ENCODE data around the gene SMG6.

The SMG6 gene

DNA sequence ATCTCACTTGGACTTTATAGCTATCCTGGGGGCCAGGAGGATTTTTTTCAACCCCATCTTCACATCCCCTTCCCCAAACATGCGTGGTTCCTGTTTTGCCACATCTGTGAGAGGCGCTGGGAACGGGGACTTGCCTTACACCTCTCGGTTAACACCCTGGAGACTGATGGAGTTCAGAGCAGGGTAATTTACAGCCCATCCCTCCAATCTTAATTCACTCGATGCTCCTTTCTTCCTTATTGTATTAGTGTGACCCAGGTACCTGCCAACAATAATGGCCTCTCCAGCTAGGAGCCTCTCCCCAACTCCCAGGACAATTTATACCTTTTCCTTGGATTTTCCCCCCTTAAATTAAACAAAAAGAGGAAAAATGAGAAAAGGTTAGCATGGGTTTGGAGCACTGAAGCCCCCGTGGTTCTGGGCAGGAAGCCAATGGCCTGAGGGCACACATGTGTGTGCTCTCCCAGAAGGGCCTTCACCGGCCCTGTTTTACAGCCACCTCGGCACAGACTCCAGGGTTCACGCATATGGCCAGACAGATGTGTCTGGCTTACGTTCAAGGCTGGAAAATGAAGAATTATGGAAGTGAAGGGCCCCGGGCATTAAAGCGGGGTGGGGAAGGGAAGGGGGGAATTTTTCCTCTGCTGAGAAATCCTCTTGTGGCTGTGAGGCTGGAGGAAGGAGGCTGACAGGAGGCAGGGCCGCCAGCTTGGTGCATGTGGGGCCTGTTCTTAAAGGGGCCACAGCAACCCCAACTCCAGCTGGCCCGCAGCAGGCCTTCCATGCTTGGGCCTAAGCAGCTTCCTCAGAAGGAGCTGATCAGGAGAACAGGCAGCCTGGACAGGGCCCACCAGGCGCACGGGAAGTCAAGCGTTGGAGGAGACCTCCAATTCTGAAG, 227.2 kb downstream of the SMG6 start:
- DNase-seq (ENCODE audit: low spot score) = no peak

GRCh38 chr17:2075336-2076086, 228.1 kb downstream of the SMG6 start:
- DNase-seq (ENCODE audit: low spot score) = no peak

DNA sequence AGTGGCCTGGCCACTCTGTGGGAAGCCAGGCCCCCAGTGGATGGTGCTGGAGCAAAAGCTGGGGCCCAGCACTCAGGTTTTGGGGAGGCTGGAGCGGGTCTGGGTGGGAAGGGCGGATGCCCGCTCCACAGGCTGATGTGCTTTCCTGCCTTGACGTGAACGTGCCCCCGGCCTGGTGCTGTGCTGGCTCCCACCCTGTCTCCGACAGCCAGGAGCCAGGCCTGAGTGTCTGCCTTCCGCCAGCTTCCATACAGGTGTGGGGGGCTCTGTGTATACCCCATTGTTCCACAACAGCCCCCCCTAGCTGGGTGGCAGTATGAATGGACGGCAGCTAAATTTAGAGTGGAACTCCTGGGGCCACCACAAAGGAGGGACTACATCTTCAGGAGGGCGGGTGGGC, 228.7 kb downstream of the SMG6 start:
- DNase-seq (ENCODE audit: low spot score) = no peak

DNA sequence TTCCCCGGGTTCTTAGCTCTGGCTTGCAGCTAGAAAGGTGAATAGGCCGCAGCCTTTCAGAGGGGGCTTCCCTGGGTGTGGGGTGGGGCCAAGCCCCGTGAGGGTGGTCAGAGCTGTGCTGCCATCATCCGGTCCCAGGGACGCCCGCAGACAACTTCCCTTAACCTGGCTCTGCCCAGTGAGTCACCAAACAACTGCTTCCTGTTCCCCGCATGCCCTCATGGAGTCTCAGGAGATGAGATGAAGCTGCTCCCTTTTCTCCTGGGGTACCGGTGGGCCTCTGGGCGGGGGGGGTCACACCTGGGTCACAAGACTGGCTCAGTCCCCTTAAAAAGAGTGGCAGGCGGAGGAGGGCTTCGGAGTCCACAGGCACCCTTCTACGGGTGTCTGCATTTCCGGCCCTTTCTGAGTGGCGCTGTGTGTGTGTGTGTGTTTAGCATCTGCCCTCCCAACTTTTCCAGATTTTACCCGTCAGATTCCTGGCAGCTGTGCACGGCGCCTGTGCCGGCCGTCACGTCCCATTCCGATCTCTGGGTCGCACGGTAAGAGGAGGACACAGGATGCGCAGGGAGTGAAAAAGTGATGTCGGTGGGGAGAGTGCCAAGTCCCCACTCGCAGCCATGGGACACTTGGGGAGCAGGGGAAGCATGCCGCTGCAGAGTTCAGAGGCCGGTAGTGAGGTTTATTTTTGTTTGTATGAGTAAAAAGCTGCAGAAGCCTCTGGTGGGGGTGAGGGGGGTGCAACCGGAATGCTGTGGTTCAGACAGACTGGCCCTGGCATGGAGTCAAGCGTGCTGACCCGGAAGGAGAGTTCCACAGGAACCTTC, 231.9 kb downstream of the SMG6 start:
- no peak for DNase-seq (ENCODE audit: low spot score)

GRCh38 chr17:2071024-2071385, 232.6 kb downstream of the SMG6 start:
- no peak for DNase-seq (ENCODE audit: low spot score)

DNA sequence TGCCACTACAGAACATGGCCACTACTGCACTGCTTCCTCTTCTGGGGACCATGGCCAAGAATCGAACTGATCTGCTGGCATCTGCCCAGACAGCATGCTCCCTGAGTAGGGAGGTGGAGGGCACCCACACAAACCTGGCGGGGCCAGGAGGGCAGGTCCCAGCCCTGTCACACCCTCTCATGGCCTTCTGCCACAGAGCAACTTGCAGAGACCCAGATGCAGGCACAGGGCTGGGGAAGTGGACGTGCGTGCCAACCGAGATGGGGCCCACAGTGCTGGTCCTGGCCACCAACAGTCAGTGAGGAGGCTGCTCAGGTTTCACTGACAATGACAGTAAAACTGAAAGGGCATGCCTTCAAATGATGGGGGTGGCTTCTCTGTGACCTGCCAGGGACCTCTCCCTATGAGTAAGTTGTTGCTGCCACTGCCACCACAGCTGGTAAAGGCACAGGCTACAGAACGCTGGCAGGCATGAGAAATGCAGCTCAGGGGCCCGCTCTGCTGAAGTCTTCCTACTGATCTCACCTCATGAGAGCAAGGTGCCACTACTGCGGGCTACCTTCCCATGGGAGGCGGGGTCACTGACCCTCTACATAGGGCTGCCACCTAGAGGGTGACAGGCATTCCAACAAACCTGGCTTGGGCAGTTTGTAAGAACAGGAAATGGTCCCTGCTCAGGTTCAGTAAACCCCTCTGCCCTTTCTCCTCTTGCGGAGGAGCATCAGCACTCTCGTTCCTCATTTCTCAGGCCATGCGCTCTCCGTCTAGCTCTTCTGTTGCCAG, 233.2 kb downstream of the SMG6 start:
- DNase-seq (ENCODE audit: low spot score) = no peak

DNA sequence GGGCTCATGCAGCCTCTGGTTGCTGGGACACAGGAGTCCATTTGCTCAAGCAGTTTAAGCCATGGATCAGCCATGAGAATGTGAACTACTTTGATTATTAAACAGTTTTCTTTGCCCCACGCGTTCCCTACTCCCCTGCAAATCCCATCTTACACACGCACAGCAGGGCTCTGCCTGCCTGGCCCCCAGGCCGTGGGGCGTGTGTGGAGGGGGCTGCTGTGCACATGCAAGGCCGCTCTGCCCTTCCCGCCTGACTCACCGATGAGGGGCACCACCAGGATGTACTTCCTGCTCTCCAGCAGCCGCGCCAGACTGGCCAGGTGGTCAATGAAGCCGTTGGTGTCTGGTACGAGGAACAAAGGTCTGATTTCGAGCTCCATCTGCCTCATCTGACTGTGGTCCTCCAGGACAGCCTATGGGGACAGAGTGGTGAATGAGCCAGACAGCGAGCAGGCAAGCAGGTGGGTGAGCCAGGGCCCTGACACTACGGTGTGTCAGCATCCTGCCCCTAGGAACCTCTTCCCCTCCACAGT, 235.0 kb downstream of the SMG6 start:
- DNase-seq (ENCODE audit: low spot score) = no peak

DNA sequence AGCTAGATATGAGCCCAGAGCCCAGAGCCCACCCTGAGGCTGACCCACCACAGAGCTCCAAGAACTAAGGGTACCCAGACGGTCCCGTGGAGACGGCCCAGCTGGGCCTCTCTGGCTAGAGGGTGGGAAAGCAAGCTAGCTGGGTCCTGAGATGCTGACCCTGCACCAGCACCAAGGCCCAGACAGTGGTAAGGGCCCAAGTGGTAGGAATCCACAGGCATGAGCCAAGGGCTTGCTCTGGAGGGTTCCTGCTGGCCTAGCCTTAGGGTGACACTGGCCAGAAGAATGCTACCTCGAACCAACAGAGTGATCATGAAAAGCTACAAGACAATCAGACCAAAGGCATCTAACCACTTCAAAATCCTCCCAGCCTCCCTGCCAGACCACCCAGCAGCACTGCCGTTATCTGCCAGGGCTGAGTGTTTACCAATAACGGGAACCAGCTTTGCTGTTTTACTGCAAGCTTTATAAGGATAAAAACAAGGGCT, 235.5 kb downstream of the SMG6 start:
- no peak for DNase-seq (ENCODE audit: low spot score)

- DNase-seq (ENCODE audit: low spot score) = no peak
These were observed 236.0 kb downstream of the SMG6 start for GRCh38 chr17:2067608-2068024.

- no peak for DNase-seq (ENCODE audit: low spot score)
These were observed 236.5 kb downstream of the SMG6 start for GRCh38 chr17:2067048-2067561.

GRCh38 chr17:2065949-2066400, 237.6 kb downstream of the SMG6 start:
- no peak for DNase-seq (ENCODE audit: low spot score)

- peak; percentile 39 for DNase-seq (ENCODE audit: low spot score)
These were observed 238.4 kb downstream of the SMG6 start for GRCh38 chr17:2064980-2065785.

DNA sequence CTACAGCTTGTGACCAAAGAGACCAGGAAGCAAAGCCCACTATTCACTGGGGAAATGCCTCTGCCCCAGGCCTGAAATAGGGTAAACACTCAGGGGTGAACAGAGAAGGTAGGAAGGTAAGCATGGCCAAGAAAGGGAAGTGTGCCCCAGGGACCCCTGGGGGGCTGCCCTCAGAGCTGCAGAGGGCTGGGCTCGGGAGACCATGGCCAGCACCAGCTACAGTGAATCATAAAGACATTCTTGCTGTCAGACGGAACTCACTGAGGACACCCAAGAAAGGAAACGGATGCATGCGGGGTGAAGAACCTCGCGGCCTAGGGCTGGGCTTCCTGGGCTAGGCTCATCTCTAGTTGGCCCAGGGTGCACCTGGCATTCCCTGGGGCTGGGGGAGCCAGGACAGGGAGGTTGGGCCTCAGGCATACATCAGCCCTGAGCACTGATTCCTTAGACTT, 239.0 kb downstream of the SMG6 start:
- DNase-seq (ENCODE audit: low spot score) = peak; percentile 42

GRCh38 chr17:2064147-2064489, 239.5 kb downstream of the SMG6 start:
- DNase-seq (ENCODE audit: low spot score) = no peak

- DNase-seq (ENCODE audit: low spot score) = peak; percentile 51
These were observed 240.1 kb downstream of the SMG6 start for GRCh38 chr17:2063261-2064146.

- no peak for DNase-seq (ENCODE audit: low spot score)
These were observed 240.9 kb downstream of the SMG6 start for GRCh38 chr17:2062571-2063183.

DNA sequence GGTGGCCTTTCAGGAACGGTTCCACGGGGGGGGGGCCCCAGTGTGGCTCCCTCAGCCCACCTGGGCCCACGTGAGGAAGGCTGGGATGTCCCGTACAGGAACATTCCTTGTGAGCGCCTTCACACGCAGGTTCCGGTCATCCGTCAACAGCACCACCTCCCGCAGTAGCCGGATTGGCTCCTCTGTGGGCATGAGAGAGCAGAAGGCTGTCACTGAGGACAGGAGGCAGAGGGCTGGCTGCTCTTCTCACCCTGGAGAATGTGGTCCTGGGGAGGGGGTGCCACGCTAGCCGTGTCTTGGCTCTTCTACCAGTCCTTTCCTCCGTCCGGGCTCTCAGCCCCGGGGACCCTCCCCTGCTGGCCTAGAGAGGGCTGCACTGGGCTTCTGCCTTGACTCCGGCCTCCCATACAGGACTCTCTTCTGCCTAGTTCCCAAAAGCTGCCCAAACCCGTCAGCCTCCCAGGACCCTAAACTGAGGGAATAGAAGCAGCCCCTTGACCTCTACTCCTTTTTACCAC, 242.1 kb downstream of the SMG6 start:
- DNase-seq (ENCODE audit: low spot score) = no peak
